ENCODE results near the gene DYNC1LI1.

DNA sequence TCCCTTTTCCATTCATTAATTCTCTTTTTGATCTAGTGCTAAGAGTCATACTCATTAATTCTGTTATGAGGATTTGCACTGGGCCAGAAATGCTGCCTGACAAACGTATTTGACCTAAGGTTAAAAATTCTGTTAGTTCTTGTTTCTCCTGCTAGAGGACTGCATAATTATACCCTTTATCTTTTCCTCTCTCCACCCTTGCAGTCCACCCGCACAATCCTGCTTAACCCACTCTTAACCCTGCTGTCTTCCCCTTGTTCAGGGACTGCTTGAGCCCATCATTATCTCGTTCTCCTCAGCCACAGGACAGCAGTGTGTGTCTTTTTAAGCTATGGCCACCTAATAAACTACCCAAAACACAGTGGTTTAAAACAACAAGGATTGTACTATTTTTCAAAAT, 31.1 kb upstream of the DYNC1LI1 start:
- TF ChIP-seq, protein P1, sequence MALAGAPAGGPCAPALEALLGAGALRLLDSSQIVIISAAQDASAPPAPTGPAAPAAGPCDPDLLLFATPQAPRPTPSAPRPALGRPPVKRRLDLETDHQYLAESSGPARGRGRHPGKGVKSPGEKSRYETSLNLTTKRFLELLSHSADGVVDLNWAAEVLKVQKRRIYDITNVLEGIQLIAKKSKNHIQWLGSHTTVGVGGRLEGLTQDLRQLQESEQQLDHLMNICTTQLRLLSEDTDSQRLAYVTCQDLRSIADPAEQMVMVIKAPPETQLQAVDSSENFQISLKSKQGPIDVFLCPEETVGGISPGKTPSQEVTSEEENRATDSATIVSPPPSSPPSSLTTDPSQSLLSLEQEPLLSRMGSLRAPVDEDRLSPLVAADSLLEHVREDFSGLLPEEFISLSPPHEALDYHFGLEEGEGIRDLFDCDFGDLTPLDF (CRISPR knock-in tag; IDR thresholded peaks at IDR 0.05): no peak
- no peak for TF ChIP-seq YY1 (IDR thresholded peaks at IDR 0.05; ENCODE audit: borderline replicate concordance in 1 of 3, control insufficient read depth in 1 of 3, extremely low read depth in 1 of 3, insufficient read depth in 3 of 3, insufficient read length in 1 of 3, insufficient replicate concordance in 2 of 3, low read depth in 1 of 3, low read length in 2 of 3)

Data from K562 (cell line).